Stimulated activated CD8-positive, alpha-beta memory T cell treated with anti-CD3 and anti-CD28 coated beads, Interleukin-7, amount 100 ng/mL, for 24 hours (primary cell): ENCODE results near the gene RABEP1.

ENCODE experiments used
- DNase-seq: peaks from one replicate; pipeline ENCODE4 v3.0.0-alpha.2; 2020; ENCODE audit warnings: low read depth

Gene RABEP1

GRCh38 chr17:5272322-5272721 is 9.8 kb upstream of the RABEP1 start:
- DNase-seq, result no peak

DNA sequence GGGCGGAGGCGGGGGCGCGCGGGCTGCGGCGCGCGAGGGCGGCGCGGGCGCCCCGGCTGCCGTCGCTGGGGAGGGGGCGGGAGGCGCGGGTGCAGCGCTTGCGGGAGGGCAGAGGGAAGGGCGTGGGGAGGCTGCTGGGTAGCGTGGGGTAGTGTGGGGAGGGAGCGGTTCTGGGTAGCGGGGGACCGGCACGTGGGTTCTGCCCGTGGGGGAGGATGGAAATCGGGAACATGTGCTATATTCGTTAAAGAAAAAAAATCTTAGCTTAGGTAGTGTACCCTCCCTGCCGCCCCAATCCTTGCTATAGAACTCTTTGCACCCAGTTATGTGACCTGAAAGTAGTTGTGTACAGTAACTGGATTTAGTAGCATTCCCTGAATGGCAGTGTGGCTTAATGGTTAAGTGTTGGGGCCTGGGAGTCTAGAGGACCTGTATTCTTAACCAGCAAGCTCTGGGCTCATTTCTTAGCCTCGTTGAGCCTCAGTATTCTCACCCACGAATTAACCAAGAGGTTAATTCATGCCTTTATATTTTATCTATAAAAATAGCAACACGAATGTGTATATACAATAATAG is 646 bp downstream of the RABEP1 start:
- peak; percentile 10 for DNase-seq

GRCh38 chr17:5283571-5284315 is 1.7 kb downstream of the RABEP1 start:
- no peak for DNase-seq

DNA sequence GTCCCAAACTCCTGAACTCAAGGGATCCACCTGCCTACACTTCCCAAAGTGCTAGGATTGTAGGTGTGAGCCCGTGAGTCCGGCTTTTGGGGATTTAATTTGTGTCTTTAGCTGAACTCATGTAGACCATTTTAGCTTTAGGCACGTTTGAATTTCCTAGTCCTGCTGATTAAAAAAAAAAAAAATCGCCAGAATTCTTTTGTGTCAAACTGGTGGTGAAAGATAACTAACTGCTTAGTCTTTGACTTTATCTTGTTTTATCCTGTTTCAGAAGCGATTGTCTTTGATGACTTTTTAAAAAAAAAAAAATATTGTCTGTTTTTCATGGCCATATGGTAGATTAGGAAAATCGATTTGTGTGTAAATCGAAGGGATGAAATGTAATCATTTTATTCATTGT is 2.6 kb downstream of the RABEP1 start:
- no peak for DNase-seq

DNA sequence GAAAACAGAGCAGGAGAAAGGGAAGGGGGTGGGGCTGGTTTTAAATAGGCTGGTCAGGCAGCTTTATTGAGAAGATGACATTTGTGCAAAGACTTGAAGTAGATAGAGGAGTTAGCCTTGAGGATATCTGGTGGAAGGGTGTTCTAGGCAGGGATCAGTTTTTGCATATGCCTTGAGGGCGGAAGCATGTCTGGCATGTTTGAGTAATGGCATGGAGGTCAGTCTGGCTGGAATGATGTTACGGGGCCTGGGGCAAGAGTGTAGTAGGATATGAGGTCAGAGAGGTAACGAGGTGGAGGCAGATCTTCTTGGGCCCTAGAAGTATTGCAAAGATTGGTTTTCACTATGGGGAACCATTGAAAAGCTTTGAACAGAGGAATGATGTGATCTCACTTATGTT is 4.8 kb downstream of the RABEP1 start:
- no peak for DNase-seq

- no peak for DNase-seq
Measured at GRCh38 chr17:5291683-5292350, 9.7 kb downstream of the RABEP1 start.

- no peak for DNase-seq
Measured at GRCh38 chr17:5297245-5297644, 15.2 kb downstream of the RABEP1 start.

- DNase-seq, result no peak
Measured at GRCh38 chr17:5299383-5299782, 17.3 kb downstream of the RABEP1 start.

- no peak for DNase-seq
Measured at GRCh38 chr17:5304636-5305035, 22.6 kb downstream of the RABEP1 start.

DNA sequence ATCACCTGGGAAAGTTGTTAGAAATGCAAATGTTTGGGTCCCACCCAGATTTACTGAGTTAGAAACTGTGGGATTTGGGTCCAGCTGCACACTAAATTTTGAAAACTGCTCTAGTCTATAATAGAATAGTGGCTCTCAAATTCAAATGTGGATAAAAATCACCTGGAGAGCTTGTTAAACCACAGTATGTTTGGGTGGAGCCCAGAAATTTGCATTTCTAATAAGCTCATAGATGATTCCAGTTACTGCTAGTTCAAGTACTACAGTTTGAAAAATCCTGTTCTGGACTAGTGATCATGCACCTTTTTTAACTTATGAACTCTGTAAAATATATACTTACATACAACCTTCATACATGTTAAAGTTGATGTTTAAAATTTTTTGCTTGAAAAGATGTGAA is 27.8 kb downstream of the RABEP1 start:
- DNase-seq, result no peak

DNA sequence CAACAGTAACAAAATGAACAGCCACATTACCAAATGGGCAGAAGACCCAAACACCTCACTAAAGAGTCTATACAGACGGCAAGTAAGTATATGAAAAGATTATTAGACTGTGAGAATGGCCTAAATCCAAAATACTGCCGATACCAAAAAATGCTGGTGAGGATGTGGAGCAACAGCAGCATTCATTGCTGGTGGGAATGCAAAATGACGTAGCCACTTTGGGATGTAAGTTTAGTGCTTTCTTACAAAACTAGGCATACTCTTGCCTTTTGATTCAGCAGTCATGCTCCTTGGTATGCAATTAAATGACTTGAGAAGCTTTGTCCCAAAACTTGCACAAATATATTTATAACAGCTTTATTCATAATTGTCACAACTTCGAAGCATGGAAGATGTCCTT is 43.8 kb downstream of the RABEP1 start:
- no peak for DNase-seq

DNA sequence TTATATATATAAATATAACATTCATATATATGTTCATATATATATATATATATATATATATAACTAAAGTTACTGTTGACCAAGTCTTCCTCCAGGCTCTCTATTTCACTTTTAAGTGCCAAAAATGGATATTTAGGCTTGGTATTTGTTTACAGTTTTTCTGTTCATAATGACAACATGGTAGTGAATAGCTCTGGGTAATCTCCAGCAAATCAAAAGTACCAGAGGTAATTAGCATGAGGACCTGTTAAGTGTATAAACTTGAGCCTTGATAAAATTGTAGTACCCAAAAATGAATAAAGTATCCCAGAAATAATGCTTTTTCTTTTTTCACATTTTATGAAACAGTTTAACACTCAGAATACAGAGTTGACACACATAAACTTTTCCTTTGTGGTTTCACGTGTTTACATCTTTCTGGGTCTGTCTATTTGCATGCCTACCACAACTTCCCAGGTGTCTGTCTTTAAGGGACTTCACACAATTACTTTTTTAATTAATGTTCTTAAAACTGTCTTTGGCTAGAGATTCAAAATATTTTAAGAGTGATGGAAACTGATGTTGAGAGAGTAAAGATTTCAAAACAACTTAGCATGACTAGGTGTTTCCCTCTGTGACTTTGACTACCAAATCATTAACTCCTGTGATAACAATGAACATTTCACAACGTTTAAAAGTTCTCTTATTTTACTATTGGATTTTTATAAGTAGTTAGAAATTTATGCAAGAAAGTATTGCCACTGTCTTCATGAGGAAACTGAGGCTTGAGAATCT is 47.9 kb downstream of the RABEP1 start:
- DNase-seq, result no peak

DNA sequence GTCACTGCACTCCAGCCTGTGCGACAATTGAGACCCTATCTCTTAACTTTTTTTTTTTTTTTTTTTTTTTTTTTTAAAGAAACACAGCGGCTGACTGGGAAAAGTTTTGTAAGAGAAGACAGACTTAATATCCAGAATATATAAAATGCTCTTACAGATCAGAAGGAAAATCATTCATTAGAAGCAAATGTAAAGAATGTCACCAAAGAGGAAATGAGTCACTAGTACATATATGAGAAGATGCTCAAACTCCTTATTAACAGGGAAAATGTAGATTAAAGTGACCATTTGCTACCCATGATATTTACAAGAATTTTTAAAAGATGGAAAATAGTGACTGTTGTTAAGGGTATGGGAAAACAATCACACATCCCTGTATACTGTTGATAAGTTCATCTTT is 48.9 kb downstream of the RABEP1 start:
- no peak for DNase-seq

GRCh38 chr17:5331506-5331905 is 49.4 kb downstream of the RABEP1 start:
- no peak for DNase-seq

GRCh38 chr17:5344914-5345313 is 62.8 kb downstream of the RABEP1 start:
- DNase-seq, result no peak

DNA sequence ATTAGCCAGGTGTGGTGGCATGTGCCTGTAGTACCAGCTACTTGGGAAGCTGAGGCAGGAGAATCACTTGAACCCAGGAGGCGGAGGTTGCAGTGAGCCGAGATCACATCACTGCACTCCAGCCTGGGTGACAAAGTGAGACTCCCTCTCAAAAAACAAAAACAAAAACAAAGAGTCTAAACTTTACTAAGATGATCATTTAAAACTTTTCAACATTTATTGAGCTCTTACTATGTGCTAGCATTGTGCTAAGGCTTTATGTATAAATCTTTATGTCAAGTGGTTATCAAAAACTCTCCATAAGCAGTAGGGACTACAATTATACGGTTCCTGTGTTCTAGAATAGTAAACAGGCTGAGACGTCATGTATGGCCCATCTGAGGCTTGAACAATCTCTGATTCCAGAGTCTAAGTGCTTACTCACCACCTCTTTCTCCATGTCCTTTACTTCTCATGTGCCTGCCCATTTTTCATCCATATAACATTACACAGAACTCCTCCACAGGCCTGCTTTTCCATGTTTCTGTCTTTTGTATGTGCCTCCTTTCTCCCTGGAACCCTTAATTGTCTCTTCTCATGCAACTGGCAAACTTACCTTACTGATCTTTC is 70.7 kb downstream of the RABEP1 start:
- DNase-seq, result no peak

- no peak for DNase-seq
Measured at GRCh38 chr17:5354310-5354709, 72.2 kb downstream of the RABEP1 start.

DNA sequence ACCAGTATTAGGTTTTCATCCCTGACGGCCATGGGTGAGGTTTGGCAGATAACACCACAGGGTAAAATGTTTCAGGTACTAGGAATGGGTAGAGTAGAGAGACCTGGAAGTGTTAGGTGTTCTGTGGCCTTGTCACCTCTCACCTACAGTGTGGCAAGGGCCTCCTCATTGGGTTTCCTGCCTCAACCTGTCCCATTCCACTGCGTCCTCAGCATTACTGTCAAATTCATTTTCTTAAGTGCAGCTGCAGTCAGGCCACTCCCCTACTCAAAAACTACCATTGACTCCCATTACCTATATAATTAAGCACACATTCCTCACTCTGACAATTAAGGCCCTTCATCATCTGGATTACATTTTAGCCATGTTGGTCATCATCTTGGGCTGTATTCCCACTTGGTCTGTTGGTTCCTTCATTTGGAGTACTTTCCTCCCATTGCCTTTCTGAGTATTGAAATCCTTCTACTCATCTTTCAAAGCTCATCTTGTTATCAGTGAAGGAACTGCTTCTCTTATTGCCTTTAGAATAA is 72.9 kb downstream of the RABEP1 start:
- no peak for DNase-seq

- no peak for DNase-seq
Measured at GRCh38 chr17:5355421-5356129, 73.5 kb downstream of the RABEP1 start.

GRCh38 chr17:5361426-5361825 is 79.3 kb downstream of the RABEP1 start:
- DNase-seq, result no peak

GRCh38 chr17:5362162-5362811 is 80.2 kb downstream of the RABEP1 start:
- no peak for DNase-seq
